Measurements from ENCODE around the gene IQCN.

Gene IQCN

GRCh38 chr19:18266771-18267686, 7.2 kb downstream of the IQCN start:
- no peak for DNase-seq (ENCODE audit: low read depth, low spot score)

GRCh38 chr19:18265582-18265981, 8.7 kb downstream of the IQCN start:
- DNase-seq (ENCODE audit: low read depth, low spot score) = no peak

- DNase-seq (ENCODE audit: low read depth, low spot score) = no peak
Measured at GRCh38 chr19:18264971-18265540, 9.2 kb downstream of the IQCN start.

GRCh38 chr19:18264137-18264854, 10.0 kb downstream of the IQCN start:
- no peak for DNase-seq (ENCODE audit: low read depth, low spot score)

GRCh38 chr19:18263324-18264136, 10.7 kb downstream of the IQCN start:
- no peak for DNase-seq (ENCODE audit: low read depth, low spot score)

- no peak for DNase-seq (ENCODE audit: low read depth, low spot score)
Measured at GRCh38 chr19:18262917-18263316, 11.3 kb downstream of the IQCN start.

GRCh38 chr19:18262144-18262543, 12.1 kb downstream of the IQCN start:
- DNase-seq (ENCODE audit: low read depth, low spot score) = no peak

GRCh38 chr19:18261474-18261873, 12.8 kb downstream of the IQCN start:
- no peak for DNase-seq (ENCODE audit: low read depth, low spot score)

- no peak for DNase-seq (ENCODE audit: low read depth, low spot score)
Measured at GRCh38 chr19:18259893-18260292, 14.4 kb downstream of the IQCN start.

GRCh38 chr19:18257503-18258470, 16.5 kb downstream of the IQCN start:
- DNase-seq (ENCODE audit: low read depth, low spot score) = no peak

- DNase-seq (ENCODE audit: low read depth, low spot score) = peak; percentile 29
Measured at GRCh38 chr19:18254546-18255503, 19.4 kb downstream of the IQCN start.

- no peak for DNase-seq (ENCODE audit: low read depth, low spot score)
Measured at GRCh38 chr19:18253716-18254115, 20.5 kb downstream of the IQCN start.

- no peak for DNase-seq (ENCODE audit: low read depth, low spot score)
Measured at GRCh38 chr19:18253130-18253529, 21.1 kb downstream of the IQCN start.

- DNase-seq (ENCODE audit: low read depth, low spot score) = no peak
Measured at GRCh38 chr19:18252370-18252717, 21.9 kb downstream of the IQCN start.

GRCh38 chr19:18251587-18252369, 22.5 kb downstream of the IQCN start:
- DNase-seq (ENCODE audit: low read depth, low spot score) = peak; percentile 94

- no peak for DNase-seq (ENCODE audit: low read depth, low spot score)
Measured at GRCh38 chr19:18249834-18250233, 24.4 kb downstream of the IQCN start.

- no peak for DNase-seq (ENCODE audit: low read depth, low spot score)
Measured at GRCh38 chr19:18245297-18245696, 29.0 kb downstream of the IQCN start.

- DNase-seq (ENCODE audit: low read depth, low spot score) = peak; percentile 34
Measured at GRCh38 chr19:18239303-18239702, 34.9 kb downstream of the IQCN start.

GRCh38 chr19:18234194-18234593, 40.1 kb downstream of the IQCN start:
- no peak for DNase-seq (ENCODE audit: low read depth, low spot score)
